Gastroesophageal sphincter (tissue), 3 donors: ENCODE data around the gene PIK3CD.

Experiments
- EP300 ChIP-seq: sonication (generic); formaldehyde crosslinking; IDR thresholded peaks from one replicate; pipeline ENCODE4 v1.6.1; 2017; ENCODE audit warnings: antibody characterized with exemption, mild to moderate bottlenecking
- POLR2AphosphoS5 ChIP-seq: sonication (generic); formaldehyde crosslinking; IDR thresholded peaks from one replicate; pipeline ENCODE4 v1.6.1; 2017; ENCODE audit warnings: antibody characterized with exemption
- TF ChIP-seq, protein P1 (sequence below), 4 experiments: fragments of 200-600 bp in 2 of 4; fragments of 450-650 bp in 2 of 4; sonication (generic) in 1 of 4; IDR thresholded peaks; one replicate each; pipeline ENCODE4 v1.5.1; 2017 to 2019; ENCODE audit warnings: antibody characterized with exemption in 4 of 4, mild to moderate bottlenecking in 2 of 4, moderate library complexity in 2 of 4

DNA sequence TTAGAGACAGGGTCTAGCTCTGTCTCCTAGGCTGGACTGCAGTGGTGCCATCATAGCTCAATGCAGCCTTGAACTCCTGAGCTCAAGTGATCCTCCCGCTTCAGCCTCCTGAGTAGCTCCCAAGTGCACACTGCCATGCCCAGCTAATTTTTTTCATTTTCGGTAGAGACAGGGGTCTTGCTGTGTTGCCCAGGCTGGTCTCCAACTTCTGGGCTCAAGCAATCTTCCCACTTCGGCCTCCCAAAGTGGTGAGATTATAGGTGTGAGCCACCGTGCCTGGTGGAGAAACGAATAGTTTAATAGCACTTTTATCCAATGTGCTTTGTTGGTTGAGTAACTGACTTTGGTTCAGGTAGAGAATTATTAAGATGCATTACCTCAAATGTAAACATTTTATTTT is 20.9 kb downstream of the PIK3CD start:
- TF ChIP-seq, protein P1, sequence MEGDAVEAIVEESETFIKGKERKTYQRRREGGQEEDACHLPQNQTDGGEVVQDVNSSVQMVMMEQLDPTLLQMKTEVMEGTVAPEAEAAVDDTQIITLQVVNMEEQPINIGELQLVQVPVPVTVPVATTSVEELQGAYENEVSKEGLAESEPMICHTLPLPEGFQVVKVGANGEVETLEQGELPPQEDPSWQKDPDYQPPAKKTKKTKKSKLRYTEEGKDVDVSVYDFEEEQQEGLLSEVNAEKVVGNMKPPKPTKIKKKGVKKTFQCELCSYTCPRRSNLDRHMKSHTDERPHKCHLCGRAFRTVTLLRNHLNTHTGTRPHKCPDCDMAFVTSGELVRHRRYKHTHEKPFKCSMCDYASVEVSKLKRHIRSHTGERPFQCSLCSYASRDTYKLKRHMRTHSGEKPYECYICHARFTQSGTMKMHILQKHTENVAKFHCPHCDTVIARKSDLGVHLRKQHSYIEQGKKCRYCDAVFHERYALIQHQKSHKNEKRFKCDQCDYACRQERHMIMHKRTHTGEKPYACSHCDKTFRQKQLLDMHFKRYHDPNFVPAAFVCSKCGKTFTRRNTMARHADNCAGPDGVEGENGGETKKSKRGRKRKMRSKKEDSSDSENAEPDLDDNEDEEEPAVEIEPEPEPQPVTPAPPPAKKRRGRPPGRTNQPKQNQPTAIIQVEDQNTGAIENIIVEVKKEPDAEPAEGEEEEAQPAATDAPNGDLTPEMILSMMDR (IDR thresholded peaks at IDR 0.05), result no peak
- TF ChIP-seq POLR2AphosphoS5, result no peak
- TF ChIP-seq EP300, result no peak
